Karpas-422 (cell line): ENCODE results near the gene TFB2M. TPM values are rescaled to one million over a fixed set of nuclear protein-coding genes. Genes with fewer than 3 reads are reported as not detected.
"Not testable (repeated sequence)": the region's sequence is repeated elsewhere in the genome, so short reads cannot be mapped to it uniquely, and the experiment has no call there.

Experiments
- DNase-seq: peaks from one replicate; pipeline ENCODE4 v3.0.0-alpha.2; 2015
- H2AFZ ChIP-seq: fragments of 200-600 bp; sonication (generic); 2 replicates; pipeline ENCODE4 v1.6.1; 2014; ENCODE audit warnings: antibody characterized with exemption, low read length, mixed read lengths
- H3K27ac ChIP-seq: fragments of 200-600 bp; sonication (generic); 2 replicates; pipeline ENCODE4 v1.5.1; 2014; ENCODE audit warnings: mild to moderate bottlenecking, low read length, moderate library complexity
- H3K27me3 ChIP-seq: fragments of 200-600 bp; sonication (generic); 2 replicates; pipeline ENCODE4 v1.6.1; 2014; ENCODE audit warnings: low read length, mixed read lengths
- H3K36me3 ChIP-seq: fragments of 200-600 bp; sonication (generic); 2 replicates; pipeline ENCODE4 v1.6.1; 2014; ENCODE audit warnings: low read length, mixed read lengths; ENCODE audit not compliant: insufficient read depth
- H3K4me1 ChIP-seq: fragments of 200-600 bp; sonication (generic); 2 replicates; pipeline ENCODE4 v1.6.1; 2014; ENCODE audit warnings: mild to moderate bottlenecking, low read length, mixed read lengths
- H3K4me2 ChIP-seq: fragments of 200-600 bp; sonication (generic); 2 replicates; pipeline ENCODE4 v1.6.1; 2014; ENCODE audit warnings: low read length, low read depth, mild to moderate bottlenecking; ENCODE audit not compliant: poor library complexity, severe bottlenecking
- H3K4me3 ChIP-seq: fragments of 200-600 bp; sonication (generic); 2 replicates; pipeline ENCODE4 v1.5.1; 2014; ENCODE audit warnings: mild to moderate bottlenecking, antibody characterized with exemption, low read length, mixed read lengths
- H3K79me2 ChIP-seq: fragments of 200-600 bp; sonication (generic); 2 replicates; pipeline ENCODE4 v1.6.1; 2014; ENCODE audit warnings: mild to moderate bottlenecking, low read length, mixed read lengths
- H3K9ac ChIP-seq: fragments of 200-600 bp; sonication (generic); 2 replicates; pipeline ENCODE4 v1.6.0; 2014; ENCODE audit warnings: low read length
- H3K9me2 ChIP-seq: fragments of 200-600 bp; sonication (generic), shearing (Covaris generic); replicated peaks from 2 replicates; pipeline ENCODE4 v1.6.0; 2014; ENCODE audit warnings: mild to moderate bottlenecking, low read length, moderate library complexity; ENCODE audit not compliant: insufficient read depth
- H3K9me3 ChIP-seq: fragments of 300-700, 200-600 bp; sonication (generic); 2 replicates; pipeline ENCODE4 v1.6.1; 2014; ENCODE audit warnings: low read length, mixed read lengths
- H4K20me1 ChIP-seq: fragments of 200-600 bp; sonication (generic); 2 replicates; pipeline ENCODE4 v1.6.1; 2014; ENCODE audit warnings: mild to moderate bottlenecking, antibody characterized with exemption, low read length, low read depth; ENCODE audit not compliant: insufficient read depth
- total RNA-seq: library from RNA; depleted of rRNA; stranded (reverse); fragments of >200 nt; shearing (Covaris generic); gene quantifications from 2 replicates; pipeline ENCODE4 v1.2.3, GENCODE V29; 2014; ENCODE audit warnings: low replicate concordance

TFB2M gene
- total RNA-seq, 1 experiment from 2014 or later, result 20.5 TPM

GRCh38 chr1:246599315-246599714, 33.3 kb upstream of the TFB2M start:
- no peak overlapping the region for H3K4me2 ChIP-seq
- H3K4me1 ChIP-seq, result peaks cover 23% of the 10 kb centered on the region
- no peaks in the 10 kb centered on the region for H3K27me3 ChIP-seq
- no peaks in the 10 kb centered on the region for H3K9me3 ChIP-seq
- H2AFZ ChIP-seq, result no peak overlapping the region
- peak overlapping the region; percentile 48; the same call in 1 of the 2 replicates for H3K27ac ChIP-seq
- no peak overlapping the region for H3K4me3 ChIP-seq
- no peak for DNase-seq
- no peaks in the 10 kb centered on the region for H4K20me1 ChIP-seq
- no peaks in the 10 kb centered on the region for H3K9me2 ChIP-seq
- peaks cover 12% of the 10 kb centered on the region for H3K36me3 ChIP-seq
- H3K9ac ChIP-seq, result no peak overlapping the region
- H3K79me2 ChIP-seq, result peaks cover 98% of the 10 kb centered on the region

DNA sequence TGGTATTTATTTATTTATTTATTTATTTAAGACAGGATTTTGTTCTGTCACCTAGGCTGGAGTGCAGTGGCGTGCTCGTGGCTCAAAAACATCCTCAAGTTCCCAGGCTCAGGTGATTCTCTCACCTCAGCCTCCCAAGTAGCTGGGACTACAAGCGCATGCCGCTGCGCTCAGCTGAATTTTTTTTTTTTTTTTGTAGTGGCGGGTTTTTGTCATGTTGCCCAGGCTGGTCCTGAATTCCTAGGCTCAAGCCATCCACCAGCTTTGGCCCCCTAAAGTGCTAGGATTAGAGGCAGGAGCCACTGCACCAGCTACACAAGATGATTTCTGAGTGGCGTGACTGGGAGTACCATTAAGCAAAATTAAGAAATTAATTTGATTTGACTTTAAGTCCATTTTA, 31.9 kb upstream of the TFB2M start:
- peaks cover 23% of the 10 kb centered on the region for H3K4me1 ChIP-seq
- peak overlapping the region; percentile 9 for H3K4me2 ChIP-seq
- no peaks in the 10 kb centered on the region for H4K20me1 ChIP-seq
- H3K36me3 ChIP-seq, result peaks cover 12% of the 10 kb centered on the region
- no peaks in the 10 kb centered on the region for H3K27me3 ChIP-seq
- H3K79me2 ChIP-seq, result peaks cover 94% of the 10 kb centered on the region
- no peaks in the 10 kb centered on the region for H3K9me2 ChIP-seq
- no peak overlapping the region for H3K9ac ChIP-seq
- no peak overlapping the region for H2AFZ ChIP-seq
- peak overlapping the region; percentile 48 for H3K27ac ChIP-seq
- no peak overlapping the region for H3K4me3 ChIP-seq
- DNase-seq, result no peak
- no peaks in the 10 kb centered on the region for H3K9me3 ChIP-seq

GRCh38 chr1:246597340-246597739, 31.3 kb upstream of the TFB2M start:
- Histone ChIP-seq H3K27me3 (no peaks in the 10 kb centered on the region), H4K20me1 (no peaks in the 10 kb centered on the region), H2AFZ (no peak overlapping the region), H3K9me3 (no peaks in the 10 kb centered on the region), H3K4me3 (no peak overlapping the region), H3K27ac (no peak overlapping the region), H3K9me2 (no peaks in the 10 kb centered on the region), H3K4me1 (peaks cover 23% of the 10 kb centered on the region), H3K79me2 (peaks cover 94% of the 10 kb centered on the region), H3K9ac (no peak overlapping the region), H3K4me2 (no peak overlapping the region), H3K36me3 (peaks cover 12% of the 10 kb centered on the region)
- no peak for DNase-seq

DNA sequence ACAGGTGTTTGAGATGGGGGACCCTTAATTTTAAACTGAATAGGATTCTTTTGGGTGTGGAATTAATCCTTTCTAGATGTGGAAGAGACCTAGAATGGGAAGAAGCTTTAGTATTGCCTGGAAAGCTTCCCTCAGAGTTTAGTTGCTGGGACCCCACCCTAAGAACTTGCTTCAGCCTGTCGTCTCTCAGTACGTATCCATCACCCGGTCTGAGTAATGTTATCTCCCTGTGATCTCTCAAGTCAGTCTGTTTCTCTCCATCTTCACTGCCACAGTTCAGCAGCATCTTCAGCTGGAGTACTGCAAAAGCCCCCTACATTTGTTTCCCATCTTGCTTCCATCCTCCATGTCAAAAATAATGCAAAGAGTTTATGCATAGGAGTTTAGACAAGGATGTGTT, 29.1 kb upstream of the TFB2M start:
- peaks cover 23% of the 10 kb centered on the region for H3K4me1 ChIP-seq
- no peak overlapping the region for H3K27ac ChIP-seq
- H3K36me3 ChIP-seq, result peaks cover 20% of the 10 kb centered on the region
- no peak overlapping the region for H2AFZ ChIP-seq
- no peaks in the 10 kb centered on the region for H3K27me3 ChIP-seq
- no peaks in the 10 kb centered on the region for H3K9me2 ChIP-seq
- peaks cover 95% of the 10 kb centered on the region for H3K79me2 ChIP-seq
- H3K9ac ChIP-seq, result no peak overlapping the region
- H3K4me3 ChIP-seq, result no peak overlapping the region
- H4K20me1 ChIP-seq, result no peaks in the 10 kb centered on the region
- no peak for DNase-seq
- H3K9me3 ChIP-seq, result no peaks in the 10 kb centered on the region
- no peak overlapping the region for H3K4me2 ChIP-seq

- H3K36me3 ChIP-seq, result peaks cover 25% of the 10 kb centered on the region
- no peaks in the 10 kb centered on the region for H3K27me3 ChIP-seq
- H3K27ac ChIP-seq, result no peak overlapping the region
- no peak overlapping the region for H3K4me3 ChIP-seq
- H3K9me2 ChIP-seq, result no peaks in the 10 kb centered on the region
- H3K4me1 ChIP-seq, result peaks cover 9% of the 10 kb centered on the region
- DNase-seq, result no peak
- H3K9me3 ChIP-seq, result no peaks in the 10 kb centered on the region; the same call in 1 of the 2 replicates
- H3K9ac ChIP-seq, result no peak overlapping the region
- no peak overlapping the region for H2AFZ ChIP-seq
- H3K4me2 ChIP-seq, result no peak overlapping the region
- peaks cover 87% of the 10 kb centered on the region for H3K79me2 ChIP-seq
- H4K20me1 ChIP-seq, result no peaks in the 10 kb centered on the region
Measured at GRCh38 chr1:246592695-246593094, 26.6 kb upstream of the TFB2M start.

- Histone ChIP-seq H3K9ac (no peak overlapping the region), H4K20me1 (no peaks in the 10 kb centered on the region), H3K27me3 (no peaks in the 10 kb centered on the region), H3K27ac (no peak overlapping the region), H3K4me1 (peaks cover 2% of the 10 kb centered on the region), H2AFZ (no peak overlapping the region), H3K9me3 (no peaks in the 10 kb centered on the region; the same call in 1 of the 2 replicates), H3K79me2 (peaks cover 87% of the 10 kb centered on the region), H3K4me3 (no peak overlapping the region), H3K36me3 (peaks cover 32% of the 10 kb centered on the region), H3K9me2 (no peaks in the 10 kb centered on the region), H3K4me2 (no peak overlapping the region)
- DNase-seq, result no peak
Measured at GRCh38 chr1:246591958-246592357, 25.9 kb upstream of the TFB2M start.

DNA sequence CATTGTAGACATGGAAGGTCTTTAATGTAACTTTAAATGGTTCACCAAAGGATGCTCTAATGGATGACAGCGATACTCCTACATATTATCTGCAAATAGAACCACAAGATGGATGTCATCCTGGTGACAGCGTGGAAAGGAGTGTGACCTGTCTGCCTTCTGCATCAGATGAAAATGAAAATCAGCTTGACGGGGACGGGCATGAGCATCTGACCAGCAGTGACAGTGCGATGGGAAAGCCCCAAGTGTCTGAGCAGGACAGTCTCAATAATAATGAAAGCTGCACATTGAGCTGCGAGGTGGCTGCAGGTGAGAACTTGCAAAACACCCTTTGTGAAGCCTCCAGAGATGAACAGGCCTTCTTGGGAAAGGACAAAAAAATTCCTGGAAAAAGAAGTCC, 25.4 kb upstream of the TFB2M start:
- no peak overlapping the region for H3K4me3 ChIP-seq
- no peak for DNase-seq
- no peak overlapping the region for H2AFZ ChIP-seq
- H4K20me1 ChIP-seq, result no peaks in the 10 kb centered on the region
- H3K27ac ChIP-seq, result no peak overlapping the region
- H3K79me2 ChIP-seq, result peaks cover 87% of the 10 kb centered on the region
- no peaks in the 10 kb centered on the region for H3K27me3 ChIP-seq
- H3K9me2 ChIP-seq, result no peaks in the 10 kb centered on the region
- no peaks in the 10 kb centered on the region; the same call in 1 of the 2 replicates for H3K9me3 ChIP-seq
- H3K9ac ChIP-seq, result no peak overlapping the region
- no peak overlapping the region for H3K4me2 ChIP-seq
- peaks cover 32% of the 10 kb centered on the region for H3K36me3 ChIP-seq
- H3K4me1 ChIP-seq, result no peaks in the 10 kb centered on the region

GRCh38 chr1:246591047-246591446, 25.0 kb upstream of the TFB2M start:
- Histone ChIP-seq H3K4me3 (no peak overlapping the region), H3K36me3 (peaks cover 31% of the 10 kb centered on the region), H2AFZ (no peak overlapping the region), H3K27me3 (no peaks in the 10 kb centered on the region), H3K4me1 (no peaks in the 10 kb centered on the region), H3K9me2 (no peaks in the 10 kb centered on the region), H3K79me2 (peaks cover 84% of the 10 kb centered on the region), H3K9me3 (no peaks in the 10 kb centered on the region; the same call in 1 of the 2 replicates), H4K20me1 (no peaks in the 10 kb centered on the region), H3K9ac (no peak overlapping the region), H3K27ac (no peak overlapping the region), H3K4me2 (no peak overlapping the region)
- DNase-seq, result no peak

- H3K9ac ChIP-seq, H3K9me3 ChIP-seq, H3K4me1 ChIP-seq, H3K27ac ChIP-seq, H3K4me3 ChIP-seq, H3K4me2 ChIP-seq, H3K9me2 ChIP-seq, H4K20me1 ChIP-seq, H2AFZ ChIP-seq, DNase-seq, H3K27me3 ChIP-seq: not testable (repeated sequence)
- H3K79me2 ChIP-seq, result peaks cover 82% of the 10 kb centered on the region
- peaks cover 24% of the 10 kb centered on the region for H3K36me3 ChIP-seq
Measured at GRCh38 chr1:246589919-246590318, 23.9 kb upstream of the TFB2M start.
